SIG-M5 (cell line): ENCODE measurements around the gene TMEM45B.
"Not testable (repeated sequence)": the region's sequence is repeated elsewhere in the genome, so short reads cannot be mapped to it uniquely, and the experiment has no call there.

ENCODE experiments used
- DNase-seq: peaks from one replicate; lab custom pipeline; 2025; lab: John Stamatoyannopoulos, UW

Gene TMEM45B

GRCh38 chr11:129853518-129854231 lies 38.0 kb downstream of the TMEM45B start:
- no peak for DNase-seq

- DNase-seq, result no peak
Observed at GRCh38 chr11:129854232-129854805, 38.7 kb downstream of the TMEM45B start.

GRCh38 chr11:129855086-129855485 lies 39.4 kb downstream of the TMEM45B start:
- DNase-seq, result no peak

GRCh38 chr11:129856036-129856435 lies 40.4 kb downstream of the TMEM45B start:
- no peak for DNase-seq

- no peak for DNase-seq
Observed at GRCh38 chr11:129861702-129862522, 46.3 kb downstream of the TMEM45B start.

- DNase-seq, result no peak
Observed at GRCh38 chr11:129864811-129865210, 49.2 kb downstream of the TMEM45B start.

GRCh38 chr11:129865701-129866100 lies 50.1 kb downstream of the TMEM45B start:
- no peak for DNase-seq

GRCh38 chr11:129866311-129866710 lies 50.7 kb downstream of the TMEM45B start:
- DNase-seq, result no peak

GRCh38 chr11:129868626-129869025 lies 53.0 kb downstream of the TMEM45B start:
- not testable (repeated sequence) for DNase-seq

GRCh38 chr11:129871914-129872313 lies 56.3 kb downstream of the TMEM45B start:
- no peak for DNase-seq

- no peak for DNase-seq
Observed at GRCh38 chr11:129880311-129880710, 64.7 kb downstream of the TMEM45B start.

- no peak for DNase-seq
Observed at GRCh38 chr11:129881570-129882170, 66.0 kb downstream of the TMEM45B start.

- DNase-seq, result no peak
Observed at GRCh38 chr11:129884581-129884980, 68.9 kb downstream of the TMEM45B start.

GRCh38 chr11:129885381-129885780 lies 69.7 kb downstream of the TMEM45B start:
- DNase-seq, result no peak

GRCh38 chr11:129888451-129888850 lies 72.8 kb downstream of the TMEM45B start:
- DNase-seq, result no peak

GRCh38 chr11:129894278-129895125 lies 78.9 kb downstream of the TMEM45B start:
- DNase-seq, result no peak

- no peak for DNase-seq
Observed at GRCh38 chr11:129895126-129896041, 79.7 kb downstream of the TMEM45B start, which contains the start of gene NFRKB. NFRKB (minus strand) TSS chr11:129895578; CDS start chr11:129892849, 2,729 bp downstream.

- DNase-seq, result no peak
Observed at GRCh38 chr11:129896062-129896461, 80.4 kb downstream of the TMEM45B start.

GRCh38 chr11:129905402-129905801 lies 89.8 kb downstream of the TMEM45B start:
- no peak for DNase-seq
